ENCODE data around the gene CTXND1. TPM values are rescaled to one million over a fixed set of nuclear protein-coding genes. Genes with fewer than 3 reads are reported as not detected.

Gene CTXND1
- total and polyA plus RNA-seq, 9 donors: 0.04 to 0.52 (median 0.14) TPM; not detected in 1

DNA sequence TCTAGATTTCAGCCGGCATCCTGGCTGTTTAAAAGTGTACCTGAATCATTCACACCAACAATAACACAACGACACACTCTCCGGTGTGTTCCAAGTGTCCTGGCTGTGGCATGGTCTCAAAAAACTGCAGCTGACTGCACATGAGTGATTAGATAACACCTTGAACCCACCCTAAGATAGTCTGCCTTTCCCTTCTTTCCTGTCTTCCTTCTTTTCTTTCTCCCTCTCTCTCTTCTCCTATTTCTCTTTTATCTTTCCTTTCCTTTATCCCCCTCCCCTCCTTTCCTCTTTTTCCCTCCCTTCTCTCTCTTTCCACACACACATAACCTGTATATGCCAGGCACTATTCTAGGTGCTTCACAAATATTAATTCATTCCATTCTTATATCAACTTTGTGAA, 100.4 kb downstream of the CTXND1 start:
- Histone ChIP-seq H3K27me3 (no peaks in the 10 kb centered on the region), H3K27ac (peak overlapping the region in 1 of 2 donors; percentile 64), H3K4me1 (ENCODE audit: insufficient read depth) (peaks cover 1% of the 10 kb centered on the region), H3K36me3 (no peaks in the 10 kb centered on the region), H3K9me3 (no peaks in the 10 kb centered on the region), H3K4me3 (peak overlapping the region; percentile 73)
- intact Hi-C loops (cut with DNase I): loop anchor here in 1 of 4 donors (5.0 kb wide), 1 partner anchor 94 kb away; the partner anchor contains the start of gene ZFAND6
- DNase-seq: no peak
- WGBS, 3 donors: 55 to 64% (median 59%) methylated on average over 3 of the region's 3 CpGs
- TF ChIP-seq, protein P1, sequence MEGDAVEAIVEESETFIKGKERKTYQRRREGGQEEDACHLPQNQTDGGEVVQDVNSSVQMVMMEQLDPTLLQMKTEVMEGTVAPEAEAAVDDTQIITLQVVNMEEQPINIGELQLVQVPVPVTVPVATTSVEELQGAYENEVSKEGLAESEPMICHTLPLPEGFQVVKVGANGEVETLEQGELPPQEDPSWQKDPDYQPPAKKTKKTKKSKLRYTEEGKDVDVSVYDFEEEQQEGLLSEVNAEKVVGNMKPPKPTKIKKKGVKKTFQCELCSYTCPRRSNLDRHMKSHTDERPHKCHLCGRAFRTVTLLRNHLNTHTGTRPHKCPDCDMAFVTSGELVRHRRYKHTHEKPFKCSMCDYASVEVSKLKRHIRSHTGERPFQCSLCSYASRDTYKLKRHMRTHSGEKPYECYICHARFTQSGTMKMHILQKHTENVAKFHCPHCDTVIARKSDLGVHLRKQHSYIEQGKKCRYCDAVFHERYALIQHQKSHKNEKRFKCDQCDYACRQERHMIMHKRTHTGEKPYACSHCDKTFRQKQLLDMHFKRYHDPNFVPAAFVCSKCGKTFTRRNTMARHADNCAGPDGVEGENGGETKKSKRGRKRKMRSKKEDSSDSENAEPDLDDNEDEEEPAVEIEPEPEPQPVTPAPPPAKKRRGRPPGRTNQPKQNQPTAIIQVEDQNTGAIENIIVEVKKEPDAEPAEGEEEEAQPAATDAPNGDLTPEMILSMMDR (IDR thresholded peaks at IDR 0.05): no peak
- TF ChIP-seq EP300 (IDR thresholded peaks at IDR 0.05) (no peak), POLR2A (IDR thresholded peaks at IDR 0.05) (no peak)

DNA sequence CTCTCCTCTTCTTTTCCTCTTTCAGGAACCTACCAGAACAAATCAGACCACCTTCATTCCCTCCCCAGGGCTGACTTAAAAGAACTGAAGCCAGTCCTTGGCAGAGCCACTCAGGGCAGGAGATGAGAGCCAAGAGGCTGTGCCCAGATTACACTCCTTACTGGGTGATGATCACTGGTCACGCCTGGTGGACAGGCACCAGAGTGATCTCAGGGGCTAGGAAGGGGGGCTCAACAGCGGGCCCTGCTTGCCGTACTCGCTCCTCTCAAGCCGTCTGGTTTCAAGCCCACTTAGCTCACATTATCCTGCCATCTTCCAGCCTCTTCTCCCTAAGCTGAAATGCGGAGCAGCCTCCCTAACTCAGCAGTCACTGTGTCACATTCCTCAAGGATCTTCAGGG, 100.9 kb downstream of the CTXND1 start:
- intact Hi-C loops (cut with DNase I): loop anchor here in 1 of 4 donors (5.0 kb wide), 1 partner anchor 94 kb away; the partner anchor contains the start of gene ZFAND6
- H3K36me3 ChIP-seq: no peaks in the 10 kb centered on the region
- no peaks in the 10 kb centered on the region for H3K9me3 ChIP-seq
- no peak for DNase-seq
- H3K4me1 ChIP-seq (ENCODE audit: insufficient read depth): peaks cover 1% of the 10 kb centered on the region
- WGBS, 3 donors: 82 to 85% (median 82%) methylated on average over 6 of the region's 6 CpGs
- no peaks in the 10 kb centered on the region for H3K27me3 ChIP-seq
- TF ChIP-seq EP300 (IDR thresholded peaks at IDR 0.05) (no peak), POLR2A (IDR thresholded peaks at IDR 0.05) (no peak)
- TF ChIP-seq, protein P1 (IDR thresholded peaks at IDR 0.05): no peak
- no peak overlapping the region for H3K27ac ChIP-seq
- H3K4me3 ChIP-seq: no peak overlapping the region

Other genes with a start within 250 kb of the CTXND1 start
- gene ZFAND6, start 192.5 kb downstream of the CTXND1 start, total RNA-seq: 100 to 1,000 TPM in 1 of 7 donors, 10 to 100 TPM in 6; 57.3 to 105 (median 70.3) TPM
- gene ZFAND6, start 192.5 kb downstream of the CTXND1 start, polyA plus RNA-seq: 10 to 100 TPM; 62.6 to 65.4 TPM
- 10 to 100 TPM; 19.0 to 47.2 (median 42.8) TPM for gene FAH, start 99.2 kb downstream of the CTXND1 start, total RNA-seq
- gene FAH, start 99.2 kb downstream of the CTXND1 start, polyA plus RNA-seq: 10 to 100 TPM; 23.2 to 25.9 TPM
- 10 to 100 TPM; 12.0 to 20.5 (median 18.4) TPM for gene ARNT2, start 152.2 kb upstream of the CTXND1 start, total RNA-seq
- 10 to 100 TPM; 11.0 to 15.0 TPM for gene ARNT2, start 152.2 kb upstream of the CTXND1 start, polyA plus RNA-seq